ENCODE results near the gene MRTFB.

MRTFB gene

GRCh38 chr16:14304891-14305460 lies 233.9 kb downstream of the MRTFB start:
- TF ChIP-seq CTCF (IDR thresholded peaks at IDR 0.05; ENCODE audit: low read depth, low read length): no peak
- no peaks in the 10 kb centered on the region for H3K27me3 ChIP-seq

GRCh38 chr16:14306485-14307058 lies 235.5 kb downstream of the MRTFB start:
- Histone ChIP-seq H3K27me3 (no peaks in the 10 kb centered on the region), H3K4me1 (peaks cover 42% of the 10 kb centered on the region), H3K9me3 (no peaks in the 10 kb centered on the region), H3K36me3 (no peaks in the 10 kb centered on the region), H3K4me3 (ENCODE audit: low read depth, low read length) (no peak overlapping the region)
- no peak for DNase-seq
- no peak for TF ChIP-seq CTCF (IDR thresholded peaks at IDR 0.05; ENCODE audit: low read depth, low read length)

More at GRCh38 chr16:14304891-14305460, 233.9 kb downstream of the MRTFB start:
- Histone ChIP-seq H3K4me1 (peaks cover 35% of the 10 kb centered on the region), H3K9me3 (no peaks in the 10 kb centered on the region), H3K4me3 (ENCODE audit: low read depth, low read length) (no peak overlapping the region), H3K36me3 (no peaks in the 10 kb centered on the region)
- DNase-seq: no peak

DNA sequence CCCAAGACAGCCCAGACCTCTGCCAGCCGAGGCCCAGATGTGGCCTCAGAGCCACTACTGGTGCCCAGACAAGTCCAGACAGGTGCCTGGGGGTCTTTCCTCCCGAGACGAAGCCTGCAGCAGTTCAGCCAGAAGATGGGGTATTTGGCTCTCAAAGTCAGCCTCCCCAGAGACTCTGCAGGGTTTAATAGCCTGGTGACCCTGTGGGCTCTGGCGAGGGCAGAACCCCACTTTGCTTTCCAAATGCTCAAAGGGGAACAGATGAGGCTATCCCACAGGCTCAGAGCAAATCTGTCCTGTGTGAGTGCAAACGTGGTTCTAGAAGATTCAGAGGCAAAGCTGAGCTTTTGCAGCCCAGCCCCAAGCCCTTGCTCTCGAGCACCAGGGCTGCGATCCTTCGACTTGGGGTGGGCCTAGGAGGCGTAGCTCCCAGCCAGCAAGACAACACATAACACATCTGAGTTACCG lies 236.0 kb downstream of the MRTFB start:
- H3K4me1 ChIP-seq: peaks cover 42% of the 10 kb centered on the region
- DNase-seq: no peak
- no peak overlapping the region for H3K4me3 ChIP-seq (ENCODE audit: low read depth, low read length)

GRCh38 chr16:14307527-14308367 lies 236.6 kb downstream of the MRTFB start:
- no peak for DNase-seq
- H3K36me3 ChIP-seq: no peaks in the 10 kb centered on the region
- no peaks in the 10 kb centered on the region for H3K27me3 ChIP-seq
- no peaks in the 10 kb centered on the region for H3K9me3 ChIP-seq
- peaks cover 42% of the 10 kb centered on the region for H3K4me1 ChIP-seq
- H3K4me3 ChIP-seq (ENCODE audit: low read depth, low read length): no peak overlapping the region
- TF ChIP-seq CTCF (IDR thresholded peaks at IDR 0.05; ENCODE audit: low read depth, low read length): no peak

More for the DNA sequence above, 236.0 kb downstream of the MRTFB start:
- H3K9me3 ChIP-seq: no peaks in the 10 kb centered on the region
- no peaks in the 10 kb centered on the region for H3K27me3 ChIP-seq
- H3K36me3 ChIP-seq: no peaks in the 10 kb centered on the region
- TF ChIP-seq CTCF (IDR thresholded peaks at IDR 0.05; ENCODE audit: low read depth, low read length): no peak

- DNase-seq: no peak
- Histone ChIP-seq H3K9me3 (no peaks in the 10 kb centered on the region), H3K27me3 (no peaks in the 10 kb centered on the region), H3K36me3 (no peaks in the 10 kb centered on the region), H3K4me1 (peaks cover 42% of the 10 kb centered on the region), H3K4me3 (ENCODE audit: low read depth, low read length) (no peak overlapping the region)
- TF ChIP-seq CTCF (IDR thresholded peaks at IDR 0.05; ENCODE audit: low read depth, low read length): no peak
Measured at GRCh38 chr16:14308368-14308723, 237.2 kb downstream of the MRTFB start.
